Keratinocyte (primary cell): Measurements from ENCODE around the gene DACH1.

Experiments used
- EZH2 ChIP-seq: IDR thresholded peaks from one replicate; pipeline ENCODE4 v1.6.1; 2012; ENCODE audit warnings: inconsistent platforms, mild to moderate bottlenecking, low read length, moderate library complexity
- TF ChIP-seq, protein P1 (sequence below), 3 experiments: IDR thresholded peaks in 1 of 3; conservative IDR thresholded peaks in 1 of 3; optimal IDR thresholded peaks in 1 of 3; 2 replicates in 2 of 3; 3 replicates in 1 of 3; pipeline versions ENCODE3 to v1.5.1; 2011; ENCODE audit warnings: low read length in 3 of 3, mild to moderate bottlenecking in 3 of 3, moderate library complexity in 2 of 3, control low read depth in 1 of 3, inconsistent platforms in 1 of 3; ENCODE audit not compliant: insufficient read depth in 2 of 3; ENCODE audit errors: extremely low read depth in 1 of 3

DNA sequence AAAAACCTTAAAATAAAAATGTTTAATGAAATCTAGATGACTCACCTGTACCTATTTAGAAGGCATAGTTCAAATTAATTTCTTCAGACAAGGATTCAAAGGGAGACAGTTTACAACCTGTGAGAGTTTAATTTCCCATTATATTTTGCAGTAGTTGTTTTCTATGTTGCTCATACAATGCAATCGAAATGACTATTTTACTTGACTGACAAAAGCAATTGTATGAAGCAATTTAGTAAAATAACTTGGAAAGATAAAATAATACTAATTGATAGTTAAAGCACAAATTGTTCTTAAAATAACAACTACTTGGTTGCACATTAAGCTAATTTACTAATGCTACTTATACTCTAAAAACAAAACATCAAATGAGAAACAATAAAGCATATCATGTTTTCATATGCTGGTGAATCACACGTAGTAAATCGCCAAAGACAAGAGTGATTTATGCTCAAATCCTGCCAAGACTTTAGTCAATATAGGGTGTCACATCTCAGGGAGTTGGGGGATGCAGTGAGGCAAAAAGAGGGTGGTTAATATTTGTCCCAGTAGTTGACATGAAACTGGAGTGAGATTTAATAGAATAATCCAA lies 6.4 kb downstream of the DACH1 start:
- TF ChIP-seq, protein P1, sequence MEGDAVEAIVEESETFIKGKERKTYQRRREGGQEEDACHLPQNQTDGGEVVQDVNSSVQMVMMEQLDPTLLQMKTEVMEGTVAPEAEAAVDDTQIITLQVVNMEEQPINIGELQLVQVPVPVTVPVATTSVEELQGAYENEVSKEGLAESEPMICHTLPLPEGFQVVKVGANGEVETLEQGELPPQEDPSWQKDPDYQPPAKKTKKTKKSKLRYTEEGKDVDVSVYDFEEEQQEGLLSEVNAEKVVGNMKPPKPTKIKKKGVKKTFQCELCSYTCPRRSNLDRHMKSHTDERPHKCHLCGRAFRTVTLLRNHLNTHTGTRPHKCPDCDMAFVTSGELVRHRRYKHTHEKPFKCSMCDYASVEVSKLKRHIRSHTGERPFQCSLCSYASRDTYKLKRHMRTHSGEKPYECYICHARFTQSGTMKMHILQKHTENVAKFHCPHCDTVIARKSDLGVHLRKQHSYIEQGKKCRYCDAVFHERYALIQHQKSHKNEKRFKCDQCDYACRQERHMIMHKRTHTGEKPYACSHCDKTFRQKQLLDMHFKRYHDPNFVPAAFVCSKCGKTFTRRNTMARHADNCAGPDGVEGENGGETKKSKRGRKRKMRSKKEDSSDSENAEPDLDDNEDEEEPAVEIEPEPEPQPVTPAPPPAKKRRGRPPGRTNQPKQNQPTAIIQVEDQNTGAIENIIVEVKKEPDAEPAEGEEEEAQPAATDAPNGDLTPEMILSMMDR (optimal IDR thresholded peaks at IDR 0.05 in 1 of 3, IDR thresholded peaks at IDR 0.05 in 1 of 3, conservative IDR thresholded peaks at IDR 0.05 in 1 of 3; ENCODE audit: extremely low read depth in 1 of 3, insufficient read depth in 2 of 3, low read length in 3 of 3) = no peak
- no peak for TF ChIP-seq EZH2
